ENCODE data around the gene ZNF497. TPM values are rescaled to one million over a fixed set of nuclear protein-coding genes. Genes with fewer than 3 reads are reported as not detected.
"Not testable (repeated sequence)": the region's sequence is repeated elsewhere in the genome, so short reads cannot be mapped to it uniquely, and the experiment has no call there.

The ZNF497 gene
- total RNA-seq, 1 experiment from 2014 or later = 2.4 TPM

DNA sequence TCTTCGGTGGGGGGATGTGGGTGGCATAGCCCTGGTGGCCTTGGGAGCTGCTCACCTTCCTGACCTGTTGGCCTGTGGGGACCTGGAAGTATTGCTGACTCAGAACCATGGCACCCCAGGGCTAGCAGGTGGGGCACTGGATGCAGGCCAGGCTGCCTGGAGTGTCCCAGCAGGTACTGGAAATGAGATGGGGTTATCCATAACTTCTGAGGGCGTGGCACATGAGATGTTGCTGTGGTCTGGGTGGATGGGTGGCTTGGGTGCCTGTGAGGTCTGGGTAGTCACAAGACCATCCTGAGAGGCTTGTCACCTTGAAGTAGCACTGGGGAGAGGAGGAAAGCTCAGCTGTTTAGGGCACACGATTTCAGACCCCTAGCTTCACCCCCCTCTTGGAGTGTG lies 32.3 kb upstream of the ZNF497 start:
- peak; percentile 49 for DNase-seq (ENCODE audit: low spot score)

DNA sequence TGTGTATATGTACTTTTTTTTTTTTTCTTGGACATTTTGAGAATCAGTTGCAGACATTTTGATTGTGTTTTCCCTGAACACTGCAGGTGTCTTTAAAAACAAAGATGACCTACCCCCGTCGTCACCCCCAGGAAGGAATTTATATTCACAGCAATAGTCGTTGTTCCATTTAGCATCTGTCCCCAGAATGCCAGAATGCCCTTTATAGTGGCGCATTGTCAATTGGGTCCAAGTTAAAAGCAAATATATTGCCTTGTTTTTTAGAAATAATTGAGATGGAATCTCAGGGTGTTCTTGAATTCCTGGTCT lies 31.1 kb upstream of the ZNF497 start:
- no peak for DNase-seq (ENCODE audit: low spot score)

DNA sequence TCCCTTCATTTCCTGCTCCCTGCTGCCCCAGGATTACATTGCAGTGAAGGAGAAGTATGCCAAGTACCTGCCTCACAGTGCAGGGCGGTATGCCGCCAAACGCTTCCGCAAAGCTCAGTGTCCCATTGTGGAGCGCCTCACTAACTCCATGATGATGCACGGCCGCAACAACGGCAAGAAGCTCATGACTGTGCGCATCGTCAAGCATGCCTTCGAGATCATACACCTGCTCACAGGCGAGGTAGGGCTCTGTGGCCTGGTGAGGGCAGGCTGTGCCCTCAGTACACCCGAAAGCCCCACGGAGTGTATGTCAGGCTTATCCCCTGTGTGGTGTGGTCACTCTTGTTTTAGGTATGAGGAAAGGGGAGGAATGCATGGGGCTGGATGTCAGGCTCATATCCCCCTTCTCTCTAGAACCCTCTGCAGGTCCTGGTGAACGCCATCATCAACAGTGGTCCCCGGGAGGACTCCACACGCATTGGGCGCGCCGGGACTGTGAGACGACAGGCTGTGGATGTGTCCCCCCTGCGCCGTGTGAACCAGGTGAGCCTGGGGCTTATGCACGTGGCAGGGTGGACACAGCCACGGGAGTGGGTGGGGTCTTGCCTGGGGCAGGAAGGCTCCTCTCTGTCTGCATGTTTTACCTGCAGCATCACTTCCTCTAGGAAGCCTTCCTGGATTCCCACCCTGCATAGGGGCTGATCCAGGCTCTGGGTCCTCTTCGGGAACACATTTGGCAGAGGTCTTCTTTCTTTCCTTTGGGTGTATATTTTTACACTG lies 30.6 kb upstream of the ZNF497 start:
- DNase-seq (ENCODE audit: low spot score) = no peak

DNA sequence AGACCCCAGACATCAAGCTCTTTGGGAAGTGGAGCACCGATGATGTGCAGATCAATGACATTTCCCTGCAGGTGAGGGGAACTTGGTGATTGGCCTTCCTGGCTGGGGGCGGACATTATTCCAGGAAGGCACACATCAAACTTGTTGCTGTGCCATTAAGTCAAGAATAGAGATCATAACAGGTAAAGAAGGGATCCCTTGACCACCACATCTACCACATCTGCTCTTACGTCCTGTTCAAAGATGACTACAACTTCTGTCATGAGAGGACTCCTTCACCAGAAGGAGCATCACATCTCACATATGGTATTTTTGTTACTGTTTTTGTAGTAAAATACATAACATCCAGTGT lies 25.6 kb upstream of the ZNF497 start:
- DNase-seq (ENCODE audit: low spot score) = no peak

DNA sequence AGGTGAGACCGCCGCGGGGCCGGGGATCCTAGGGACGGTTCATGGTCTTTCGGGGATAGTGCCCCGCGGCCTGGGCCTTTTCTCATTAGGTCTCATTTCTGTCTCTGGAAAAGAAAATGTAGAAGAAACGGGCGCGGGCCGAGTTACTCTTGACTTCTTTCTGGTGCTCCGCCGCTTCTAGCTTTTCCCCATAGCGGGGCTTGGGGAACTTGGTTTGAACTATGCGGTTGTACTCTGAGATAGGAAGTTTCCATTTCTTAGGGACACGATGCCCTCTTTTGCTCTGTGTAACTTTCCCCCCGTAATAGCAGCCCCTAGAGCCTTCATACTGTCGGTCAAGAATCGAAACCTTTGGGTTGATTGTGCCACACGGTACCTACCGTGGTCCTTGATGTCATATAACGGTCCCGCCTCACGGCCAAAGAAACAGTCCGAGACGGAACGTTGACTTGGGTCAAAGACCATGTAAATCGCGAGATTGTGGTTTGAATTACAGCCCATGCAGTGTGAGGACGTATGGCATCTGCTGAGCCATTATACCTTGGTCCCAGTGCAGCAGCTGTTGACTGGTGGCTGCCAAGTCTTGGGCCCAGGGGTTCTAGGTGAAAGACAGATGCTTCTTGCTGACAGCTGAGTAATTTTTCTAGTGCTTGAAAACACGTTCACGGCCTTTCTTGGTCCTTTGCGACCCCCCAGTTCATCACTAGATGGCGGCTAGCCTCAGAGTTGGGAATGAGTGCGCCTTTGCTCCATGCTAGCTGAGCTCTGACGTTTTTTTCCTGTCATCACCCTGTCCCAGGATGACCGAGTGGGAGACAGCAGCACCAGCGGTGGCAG lies 25.0 kb upstream of the ZNF497 start:
- no peak for DNase-seq (ENCODE audit: low spot score)

DNA sequence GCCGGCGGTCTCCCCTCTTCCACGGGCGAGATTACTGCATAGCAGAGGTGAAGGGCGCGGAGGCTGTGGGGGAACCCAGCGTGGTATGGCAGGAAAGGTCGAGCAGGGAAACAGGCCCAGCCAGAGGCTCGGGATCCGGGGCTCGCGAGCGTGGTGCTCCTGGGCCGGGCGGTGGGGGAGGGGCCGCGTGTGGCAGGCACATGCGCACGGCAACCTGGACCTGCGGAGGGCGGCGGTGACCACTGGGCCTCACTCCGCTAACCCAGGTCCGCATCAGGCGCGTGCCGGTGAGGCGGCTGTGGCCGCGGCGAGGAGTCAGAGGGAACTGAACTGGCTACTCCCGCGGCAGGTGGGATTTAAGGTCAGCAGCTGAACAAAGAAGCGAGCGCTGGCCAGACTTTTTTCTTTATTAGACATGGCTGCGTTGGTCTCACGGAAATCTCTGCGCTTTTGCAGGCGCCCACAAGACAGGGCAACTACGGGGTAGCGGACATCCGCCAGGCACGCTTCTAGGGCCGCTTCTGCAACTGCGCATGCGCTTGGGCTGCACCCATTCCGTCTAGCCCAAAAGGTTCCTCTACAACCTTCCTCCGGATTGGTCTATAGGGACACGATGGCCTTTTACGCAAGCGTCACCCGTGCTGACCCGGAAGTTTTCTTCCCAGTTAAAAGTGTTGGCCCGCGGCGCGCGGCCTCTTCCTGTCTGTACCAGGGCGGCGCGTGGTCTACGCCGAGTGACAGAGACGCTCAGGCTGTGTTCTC lies 24.2 kb upstream of the ZNF497 start, which contains the start of gene RPS5:
Gene RPS5 (plus strand): TSS at position 694 of the 762 bp plus-strand sequence. CDS start 869 bp downstream, outside the sequence.
- peak; percentile 100 for DNase-seq (ENCODE audit: low spot score)

DNA sequence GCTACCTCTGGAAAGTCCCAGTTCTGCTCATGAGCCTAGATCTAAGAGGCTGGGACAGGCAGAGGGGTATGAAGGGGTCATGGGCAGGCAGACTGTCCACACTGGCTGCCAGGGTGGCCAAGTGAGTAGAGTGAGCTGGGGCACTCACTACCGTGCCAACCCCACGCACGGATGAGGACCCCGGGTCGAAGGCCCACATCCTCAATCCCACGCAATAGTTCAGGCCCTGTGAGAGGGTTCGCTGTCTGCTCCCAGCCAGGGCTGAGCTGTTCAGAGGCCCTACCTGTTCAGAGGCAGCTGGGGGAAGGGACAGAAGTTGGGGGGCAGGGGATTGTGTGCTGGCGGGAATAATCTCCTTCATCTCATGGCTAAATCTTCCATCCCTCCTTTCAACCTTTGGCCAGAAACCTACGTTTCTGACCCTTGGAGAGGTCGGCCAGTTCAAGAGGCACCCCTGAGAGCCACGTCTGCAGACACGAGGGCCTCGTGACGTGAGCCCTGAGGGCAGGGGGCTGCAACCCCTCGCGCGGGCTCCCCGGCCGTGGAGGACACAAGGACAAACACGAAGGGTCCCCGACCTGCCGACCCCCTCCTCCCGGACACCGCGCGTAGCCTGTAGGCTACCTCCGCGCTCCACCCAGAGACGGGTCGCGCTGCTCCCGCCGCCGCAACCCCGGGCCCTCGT lies 23.5 kb upstream of the ZNF497 start:
- no peak for DNase-seq (ENCODE audit: low spot score)

DNA sequence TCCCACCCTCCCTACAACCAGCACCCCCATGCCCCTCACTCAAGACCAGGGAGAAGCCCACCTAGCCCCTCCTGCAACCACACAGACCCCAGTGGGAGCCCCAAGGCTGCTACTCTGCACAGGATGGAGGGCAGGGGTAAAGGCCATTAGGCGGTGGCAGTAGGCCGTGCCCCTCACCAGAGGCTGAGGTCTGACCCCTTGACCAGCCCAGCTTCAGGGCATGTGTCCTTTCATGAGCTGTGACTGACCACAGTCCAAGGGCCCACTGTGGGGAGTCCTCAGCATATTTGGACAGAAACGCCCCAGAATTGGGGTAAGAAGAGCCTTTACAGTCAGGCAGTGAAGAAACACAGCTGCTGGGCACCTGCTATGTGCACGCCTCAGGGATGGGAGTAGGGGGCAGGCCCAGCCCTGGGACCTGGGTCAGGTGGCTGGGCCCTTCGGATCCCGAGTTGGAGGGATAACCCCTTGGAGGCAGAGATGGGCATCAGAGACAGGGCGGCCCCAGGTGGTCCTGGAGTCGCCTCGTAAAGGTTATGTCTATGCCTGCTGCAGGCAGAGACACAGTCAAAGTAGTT lies 22.9 kb upstream of the ZNF497 start:
- DNase-seq (ENCODE audit: low spot score) = no peak

DNA sequence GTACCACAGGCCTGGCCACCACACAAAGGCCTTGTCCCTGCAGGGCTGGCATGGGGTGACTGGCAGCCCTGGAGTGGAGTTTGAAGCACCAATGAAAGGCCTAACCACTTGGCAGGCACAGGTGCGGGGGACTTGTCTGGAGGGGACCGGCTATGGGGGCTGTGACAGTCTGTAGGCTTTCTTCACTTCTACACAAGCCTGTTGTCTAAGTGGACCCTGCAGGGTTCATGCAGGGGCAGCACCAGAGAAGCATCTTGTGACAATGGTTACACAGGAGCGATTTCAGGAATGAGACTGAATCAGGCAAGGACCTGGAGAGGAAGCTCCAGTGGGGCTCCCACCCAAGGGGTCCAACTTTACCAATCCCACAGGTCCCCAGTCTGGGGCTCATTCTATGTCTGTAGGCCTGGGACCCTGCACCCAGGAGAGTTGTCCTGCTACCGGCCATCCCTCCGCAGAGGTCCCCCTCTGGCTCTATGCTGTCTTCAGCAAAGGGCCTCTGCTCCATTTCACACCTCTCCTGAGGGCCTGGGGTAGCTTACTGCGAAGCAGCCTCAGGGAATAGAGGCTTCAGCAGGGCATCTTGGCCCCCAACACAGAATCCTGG lies 20.5 kb upstream of the ZNF497 start:
- no peak for DNase-seq (ENCODE audit: low spot score)

DNA sequence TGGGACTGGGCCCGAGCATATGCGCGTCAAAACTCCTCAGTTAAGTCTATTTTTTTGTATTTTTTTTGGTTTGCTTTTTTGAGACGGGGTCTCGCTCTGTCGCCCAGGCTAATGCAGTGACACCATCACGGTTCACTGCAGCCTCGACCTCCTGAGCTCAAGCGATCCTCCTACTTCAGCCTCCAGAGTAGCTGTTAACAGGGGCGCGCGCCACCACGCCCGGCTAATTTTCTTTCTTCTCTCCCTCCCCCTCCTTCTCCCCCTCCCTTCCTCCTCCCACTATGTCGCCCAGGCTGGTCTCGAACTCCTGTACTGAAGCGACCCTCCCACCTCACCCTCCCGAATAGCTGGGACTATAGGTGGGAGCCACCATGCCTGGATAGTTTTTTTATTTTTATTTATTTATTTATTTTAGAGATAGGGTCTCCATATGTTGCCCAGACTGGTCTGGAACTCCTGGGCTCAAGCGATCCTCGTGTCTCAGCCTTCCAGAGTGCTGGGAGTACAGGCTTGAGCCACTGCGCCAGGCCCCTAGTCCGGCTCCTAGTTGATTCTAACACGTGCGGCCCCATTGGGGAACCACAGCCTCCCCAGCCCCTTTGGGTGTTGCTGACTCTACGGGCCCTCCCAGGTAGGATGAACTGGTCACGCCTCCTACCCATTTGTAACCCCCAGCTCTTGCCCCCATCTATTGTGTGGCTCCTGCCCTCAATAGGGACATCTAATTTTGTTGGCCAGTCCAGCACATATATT lies 19.1 kb upstream of the ZNF497 start:
- DNase-seq (ENCODE audit: low spot score) = no peak

DNA sequence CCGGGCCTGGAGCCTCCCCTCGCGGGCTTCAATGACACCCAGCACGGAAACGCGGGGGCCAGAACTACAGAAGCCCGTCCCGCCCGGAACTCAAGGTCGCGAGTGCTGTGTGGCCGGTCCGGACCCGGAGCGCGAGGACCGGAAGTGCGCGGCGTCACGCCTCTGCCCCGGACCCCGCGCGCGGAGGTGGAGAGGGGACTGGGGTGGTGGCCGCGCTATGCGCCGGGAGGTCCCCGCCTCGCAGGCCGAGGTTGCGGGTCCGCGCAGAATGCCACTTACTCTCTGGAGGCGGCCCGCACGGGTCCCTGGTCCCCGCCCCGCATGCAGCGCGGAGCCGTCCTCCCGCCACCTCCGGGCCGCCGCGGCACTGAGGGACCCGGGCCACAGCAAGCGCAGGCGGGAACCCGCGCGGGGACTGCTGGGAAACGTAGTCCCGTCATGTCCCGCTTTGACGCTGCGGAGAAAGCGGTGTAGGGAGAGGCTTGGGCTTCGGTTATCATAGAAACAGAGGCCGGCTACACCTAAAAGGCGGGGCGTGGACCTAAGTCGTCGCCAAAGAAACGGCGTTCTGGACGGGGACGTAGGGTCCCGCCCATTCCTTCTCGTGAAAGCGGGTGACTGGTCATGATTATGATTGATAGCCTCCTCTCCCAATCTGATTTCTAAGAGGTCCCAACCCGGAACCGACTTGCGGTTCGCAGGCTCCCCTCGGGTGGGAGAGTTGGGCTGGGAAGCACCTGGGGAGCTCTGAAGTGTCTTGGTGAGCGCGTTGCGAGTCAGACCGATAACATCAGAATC lies 18.3 kb upstream of the ZNF497 start, which contains the start of gene ZNF837:
Gene ZNF837 (minus strand): TSS at position 369 of the 798 bp plus-strand sequence. CDS start 11,698 bp downstream, outside the sequence.
- peak; percentile 100 for DNase-seq (ENCODE audit: low spot score)

DNA sequence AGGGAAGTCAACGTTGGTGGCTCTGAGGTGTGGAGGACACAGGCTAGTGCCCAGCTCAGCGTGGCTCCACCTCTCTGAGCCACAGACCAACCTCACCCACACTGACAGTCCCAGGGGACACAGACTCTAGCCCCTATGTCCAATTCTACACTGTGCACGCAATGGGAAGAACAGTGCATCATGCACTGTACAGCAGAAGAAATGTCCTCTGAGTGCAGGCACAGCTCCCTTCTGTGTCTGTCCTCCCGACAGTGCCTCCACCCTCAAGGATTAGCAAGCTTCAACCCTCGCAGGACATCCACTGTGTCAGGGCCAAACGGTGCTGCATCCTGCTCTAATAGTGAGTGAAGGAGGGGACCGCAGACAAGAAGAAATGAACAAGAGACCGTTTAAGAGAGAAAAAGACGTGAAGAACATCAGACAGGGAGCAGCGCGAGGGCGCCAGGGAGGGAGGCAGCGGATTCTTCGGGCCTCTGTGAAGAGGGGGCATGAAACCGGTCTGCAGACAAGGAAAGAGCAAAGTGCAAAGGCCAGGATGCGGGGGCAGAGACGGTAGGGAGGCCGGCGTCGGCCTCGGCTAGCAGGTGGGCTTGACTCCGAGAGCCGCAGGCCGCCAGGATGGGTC lies 17.6 kb upstream of the ZNF497 start:
- DNase-seq (ENCODE audit: low spot score) = no peak

DNA sequence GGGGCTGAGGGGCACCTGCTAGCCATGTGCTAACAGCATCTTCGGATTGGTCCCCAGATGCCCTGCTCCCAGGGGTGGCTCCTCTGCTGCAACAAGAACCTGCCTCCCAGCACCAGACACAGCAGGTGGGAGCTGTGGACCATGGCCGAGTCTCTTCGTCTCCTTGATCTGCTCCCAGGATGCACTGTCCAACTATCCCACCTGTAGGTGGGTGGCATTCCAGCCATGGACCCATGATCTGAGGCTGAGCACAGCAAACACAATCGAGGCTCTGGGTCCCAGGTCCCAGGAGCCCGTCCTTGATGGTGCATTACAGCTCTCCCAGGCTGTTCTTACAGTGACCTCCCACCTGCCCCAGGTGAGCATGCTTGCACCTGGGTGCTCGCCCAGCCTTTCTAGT lies 16.7 kb upstream of the ZNF497 start:
- DNase-seq (ENCODE audit: low spot score) = no peak

DNA sequence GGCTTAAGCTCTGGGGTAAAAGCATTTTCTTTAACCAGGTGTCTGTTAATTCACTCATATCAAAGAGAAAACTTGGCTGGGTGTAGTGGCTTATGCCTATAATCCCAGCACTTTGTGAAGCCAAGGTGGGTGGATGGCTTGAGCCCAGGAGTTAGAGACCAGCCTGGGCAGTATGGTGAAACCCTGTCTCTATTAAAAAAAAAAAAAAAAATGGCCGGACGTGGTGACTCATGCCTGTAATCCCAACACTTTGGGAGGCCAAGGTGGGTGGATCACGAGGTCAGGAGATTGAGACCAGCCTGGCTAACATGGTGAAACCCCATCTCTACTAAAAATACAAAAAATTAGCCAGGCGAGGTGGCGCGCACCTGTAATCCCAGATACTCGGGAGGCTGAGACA lies 14.2 kb upstream of the ZNF497 start:
- not testable (repeated sequence) for DNase-seq (ENCODE audit: low spot score)

DNA sequence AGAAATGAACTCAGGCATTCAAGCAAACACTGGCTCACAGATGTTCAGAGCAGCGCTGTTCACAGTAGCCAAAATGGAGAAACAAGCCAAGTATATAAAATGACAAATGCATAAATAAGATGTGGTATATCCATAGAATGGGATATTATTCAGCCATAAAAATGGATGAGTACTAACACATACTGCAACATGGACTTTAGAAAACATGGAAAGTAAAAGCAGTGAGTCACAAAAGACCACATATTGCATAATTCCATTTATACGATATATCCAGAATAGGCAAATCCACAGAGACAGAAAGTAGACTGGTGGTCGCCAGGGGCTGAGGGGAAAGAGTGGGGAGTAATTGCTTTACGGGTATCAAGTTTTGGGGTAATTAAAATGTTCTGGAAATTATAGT lies 11.6 kb upstream of the ZNF497 start:
- DNase-seq (ENCODE audit: low spot score) = no peak

DNA sequence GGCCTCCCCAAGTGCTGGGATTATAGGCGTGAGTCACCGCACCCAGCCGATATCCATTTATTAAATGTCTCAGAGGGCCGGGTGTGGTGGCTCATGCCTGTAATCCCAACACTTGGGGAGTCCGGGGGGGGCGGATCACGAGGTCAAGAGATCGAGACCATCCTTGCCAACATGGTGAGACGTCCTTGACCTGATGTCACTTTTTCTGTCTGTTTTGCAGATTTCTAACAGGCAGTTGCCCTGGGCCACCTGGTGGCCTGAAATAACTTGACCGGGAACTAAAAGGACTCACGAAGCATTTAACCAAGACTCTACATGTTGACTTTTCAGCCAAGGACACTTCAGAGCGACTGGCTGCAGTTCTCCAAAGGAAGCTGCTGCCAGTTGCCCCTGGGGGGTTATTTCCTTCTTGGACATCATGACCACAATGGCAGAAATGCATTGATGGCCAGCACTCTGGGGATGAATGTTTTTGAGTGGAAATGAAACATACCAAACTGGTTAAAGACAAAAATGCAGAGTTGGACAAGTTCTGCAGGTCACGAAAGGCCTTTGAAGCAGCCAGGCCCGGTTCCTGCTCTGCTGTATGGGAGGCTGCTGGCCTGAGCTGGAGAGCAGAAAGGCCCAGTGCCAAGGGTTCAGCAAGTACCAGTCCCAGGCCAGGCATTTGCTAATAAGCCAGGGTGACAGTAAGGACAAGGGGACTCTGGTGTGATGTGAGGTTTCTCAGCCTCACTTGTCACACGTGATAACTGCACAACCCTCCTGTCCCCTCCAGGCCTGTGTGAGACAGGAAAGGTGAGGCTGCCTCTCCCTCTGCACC lies 10.0 kb upstream of the ZNF497 start:
- no peak for DNase-seq (ENCODE audit: low spot score)

DNA sequence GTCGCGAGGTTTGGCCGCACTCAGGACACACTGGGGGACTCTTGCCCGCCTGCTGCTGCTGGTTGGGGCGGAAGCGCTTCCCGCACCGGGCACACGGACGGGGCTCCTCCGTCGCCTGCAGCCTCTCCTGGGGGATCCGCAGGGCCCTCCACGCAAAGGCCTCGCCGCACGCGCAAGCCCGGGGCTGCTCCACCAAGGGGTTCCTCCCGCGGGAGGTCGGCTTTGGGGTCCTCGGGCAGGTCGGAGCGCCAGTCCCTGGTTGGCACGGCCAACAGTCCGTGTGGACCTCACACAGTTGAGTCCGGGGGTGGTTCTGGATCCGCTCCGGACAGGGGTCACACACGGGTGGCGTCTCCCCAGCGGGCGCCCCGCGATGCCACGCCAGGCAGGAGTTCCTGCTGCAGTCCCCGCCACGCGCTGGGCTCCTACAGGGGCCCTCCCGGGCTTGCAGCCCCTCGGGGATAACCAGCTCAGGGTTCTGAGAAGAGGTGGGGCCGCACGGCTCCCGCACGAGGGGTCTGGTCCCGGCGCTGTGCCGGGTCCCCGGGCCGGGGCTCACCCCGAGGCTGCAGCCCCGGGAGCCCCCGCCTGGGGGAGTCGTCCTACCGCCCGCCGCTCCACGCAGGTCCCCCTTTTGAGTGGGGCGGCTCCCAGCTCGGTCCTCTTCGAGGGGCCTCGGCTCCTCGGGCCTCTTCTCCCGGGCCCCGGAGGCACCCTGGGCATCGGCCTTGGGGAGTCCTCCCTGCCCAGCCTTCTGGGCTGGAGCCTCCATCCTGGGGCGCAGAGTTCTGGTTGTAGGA lies 6.2 kb upstream of the ZNF497 start:
- DNase-seq (ENCODE audit: low spot score) = no peak
